Activated naive CD4-positive, alpha-beta T cell treated with anti-CD3 and anti-CD28 coated beads, Interleukin-2, amount 10 ng/mL, durations not matched to agents 7 days and 5 days (primary cell): ENCODE measurements around the gene PRPF6.

Experiments used
- CTCF ChIA-PET: fragments of 350-600 bp; sonication (Branson Sonifier 250); formaldehyde crosslinking; loops from one replicate; lab custom pipeline; 2021; ENCODE audit warnings: antibody characterized with exemption; lab: Charles Lee
- DNase-seq: peaks from one replicate; pipeline ENCODE4 v3.0.0-alpha.2; 2020
- H3K27ac Mint-ChIP-seq: one replicate; pipeline ENCODE4 v1.8.0; 2021; ENCODE audit warnings: mild to moderate bottlenecking, moderate library complexity, mixed read lengths
- H3K27me3 Mint-ChIP-seq: one replicate; pipeline ENCODE4 v1.8.0; 2021; ENCODE audit warnings: mild to moderate bottlenecking, mixed read lengths
- H3K36me3 Mint-ChIP-seq: one replicate; pipeline ENCODE4 v1.8.0; 2021; ENCODE audit warnings: mixed read lengths
- H3K4me1 Mint-ChIP-seq: one replicate; pipeline ENCODE4 v1.8.0; 2021; ENCODE audit warnings: mixed read lengths
- H3K4me3 Mint-ChIP-seq: one replicate; pipeline ENCODE4 v1.8.0; 2021; ENCODE audit warnings: mild to moderate bottlenecking, moderate library complexity, mixed read lengths
- H3K9me3 Mint-ChIP-seq: one replicate; pipeline ENCODE4 v1.8.0; 2021; ENCODE audit warnings: mixed read lengths

Gene PRPF6

GRCh38 chr20:64032706-64033624 lies 52.0 kb downstream of the PRPF6 start:
- CTCF ChIA-PET = no interaction called here
- Mint-ChIP-seq H3K4me3 (no peak overlapping the region), H3K27me3 (peaks cover 7% of the 10 kb centered on the region), H3K9me3 (no peaks in the 10 kb centered on the region), H3K4me1 (peaks cover 39% of the 10 kb centered on the region), H3K36me3 (peaks cover 44% of the 10 kb centered on the region), H3K27ac (peak overlapping the region; percentile 11)
- DNase-seq = no peak

GRCh38 chr20:64033981-64034493 lies 53.1 kb downstream of the PRPF6 start:
- CTCF ChIA-PET = interaction anchor here (0.9 kb wide), 1 partner anchor 53 kb away, joined by 6 read pairs; the partner anchor contains the start of gene PRPF6
- no peak for DNase-seq
- H3K4me3 Mint-ChIP-seq = no peak overlapping the region
- H3K27me3 Mint-ChIP-seq = peaks cover 7% of the 10 kb centered on the region
- peaks cover 39% of the 10 kb centered on the region for H3K4me1 Mint-ChIP-seq
- peaks cover 41% of the 10 kb centered on the region for H3K36me3 Mint-ChIP-seq
- H3K27ac Mint-ChIP-seq = peak overlapping the region; percentile 68
- no peaks in the 10 kb centered on the region for H3K9me3 Mint-ChIP-seq

GRCh38 chr20:64035066-64035932 lies 54.4 kb downstream of the PRPF6 start:
- Mint-ChIP-seq H3K27ac (peak overlapping the region; percentile 92), H3K9me3 (no peaks in the 10 kb centered on the region), H3K4me1 (peaks cover 52% of the 10 kb centered on the region), H3K36me3 (peaks cover 30% of the 10 kb centered on the region), H3K27me3 (peaks cover 15% of the 10 kb centered on the region), H3K4me3 (peak overlapping the region; percentile 35)
- CTCF ChIA-PET = interaction anchor here (2.3 kb wide), 1 partner anchor 55 kb away, joined by 16 read pairs; the partner anchor contains the start of genes PRPF6 and SAMD10
- peak; percentile 41 for DNase-seq

GRCh38 chr20:64035933-64036345 lies 55.0 kb downstream of the PRPF6 start, which contains the start of gene C20orf204:
C20orf204 (plus strand) TSS chr20:64036182; CDS start chr20:64036324, 142 bp downstream.
- peak within 1 kb of the TSS; percentile 35 for H3K4me3 Mint-ChIP-seq
- DNase-seq = no peak
- peaks cover 27% of the 10 kb centered on the region for H3K36me3 Mint-ChIP-seq
- peaks cover 21% of the 10 kb centered on the region for H3K27me3 Mint-ChIP-seq
- CTCF ChIA-PET = interaction anchor here (2.3 kb wide), 1 partner anchor 56 kb away, joined by 16 read pairs; the partner anchor contains the start of genes PRPF6 and SAMD10
- H3K9me3 Mint-ChIP-seq = no peaks in the 10 kb centered on the region
- H3K4me1 Mint-ChIP-seq = peaks cover 58% of the 10 kb centered on the region
- peak within 1 kb of the TSS; percentile 92 for H3K27ac Mint-ChIP-seq

GRCh38 chr20:64036346-64037198 lies 55.6 kb downstream of the PRPF6 start:
- peaks cover 26% of the 10 kb centered on the region for H3K36me3 Mint-ChIP-seq
- H3K27me3 Mint-ChIP-seq = peaks cover 27% of the 10 kb centered on the region
- no peak overlapping the region for H3K4me3 Mint-ChIP-seq
- peaks cover 63% of the 10 kb centered on the region for H3K4me1 Mint-ChIP-seq
- peak overlapping the region; percentile 69 for H3K27ac Mint-ChIP-seq
- DNase-seq = no peak
- no peaks in the 10 kb centered on the region for H3K9me3 Mint-ChIP-seq
- CTCF ChIA-PET = interaction anchor here (0.8 to 3.7 kb wide), 4 partner anchors 9 to 84 kb away, joined by 3 to 24 read pairs (median 10); partner anchors contain the start of genes PRPF6 and SAMD10

- H3K36me3 Mint-ChIP-seq = peaks cover 22% of the 10 kb centered on the region
- H3K27ac Mint-ChIP-seq = peak overlapping the region; percentile 60
- H3K9me3 Mint-ChIP-seq = no peaks in the 10 kb centered on the region
- peaks cover 33% of the 10 kb centered on the region for H3K27me3 Mint-ChIP-seq
- CTCF ChIA-PET = interaction anchor here (0.8 to 3.7 kb wide), 6 partner anchors 10 to 83 kb away, joined by 3 to 24 read pairs (median 10); partner anchors contain the start of genes PRPF6 and SAMD10
- no peak for DNase-seq
- no peak overlapping the region for H3K4me3 Mint-ChIP-seq
- H3K4me1 Mint-ChIP-seq = peaks cover 67% of the 10 kb centered on the region
Observed at GRCh38 chr20:64037199-64037497, 56.2 kb downstream of the PRPF6 start.

- no peaks in the 10 kb centered on the region for H3K9me3 Mint-ChIP-seq
- H3K4me3 Mint-ChIP-seq = peak overlapping the region; percentile 67
- CTCF ChIA-PET = interaction anchor here (0.8 to 4.9 kb wide), 23 partner anchors 9 to 500 kb away, joined by 3 to 89 read pairs (median 6); partner anchors contain the start of genes PRPF6, PTK6, SAMD10 and SOX18
- H3K27ac Mint-ChIP-seq = peak overlapping the region; percentile 62
- peaks cover 18% of the 10 kb centered on the region for H3K36me3 Mint-ChIP-seq
- H3K4me1 Mint-ChIP-seq = peaks cover 68% of the 10 kb centered on the region
- H3K27me3 Mint-ChIP-seq = peaks cover 35% of the 10 kb centered on the region
- DNase-seq = no peak
Observed at GRCh38 chr20:64037498-64038213, 56.7 kb downstream of the PRPF6 start.

GRCh38 chr20:64038224-64038564 lies 57.3 kb downstream of the PRPF6 start:
- Mint-ChIP-seq H3K4me3 (peak overlapping the region; percentile 67), H3K9me3 (no peaks in the 10 kb centered on the region), H3K27me3 (peaks cover 39% of the 10 kb centered on the region), H3K4me1 (peaks cover 68% of the 10 kb centered on the region), H3K36me3 (peaks cover 18% of the 10 kb centered on the region), H3K27ac (no peak overlapping the region)
- CTCF ChIA-PET = interaction anchor here (0.9 to 4.9 kb wide), 28 partner anchors 9 to 535 kb away, joined by 3 to 89 read pairs (median 5); partner anchors contain the start of genes PCMTD2, PRPF6, PTK6 and SAMD10
- DNase-seq = no peak

- peak; percentile 86 for DNase-seq
- Mint-ChIP-seq H3K9me3 (no peaks in the 10 kb centered on the region), H3K4me1 (peaks cover 70% of the 10 kb centered on the region), H3K36me3 (peaks cover 16% of the 10 kb centered on the region), H3K4me3 (peak overlapping the region; percentile 67), H3K27me3 (peaks cover 40% of the 10 kb centered on the region), H3K27ac (peak overlapping the region; percentile 71)
- CTCF ChIA-PET = interaction anchor here (0.9 to 4.9 kb wide), 34 partner anchors 8 to 536 kb away, joined by 3 to 89 read pairs (median 5); partner anchors contain the start of genes PCMTD2, PRPF6, PTK6 and SAMD10
Observed at GRCh38 chr20:64038565-64039292, 57.8 kb downstream of the PRPF6 start.

- CTCF ChIA-PET = interaction anchor here (0.8 to 4.9 kb wide), 25 partner anchors 10 to 536 kb away, joined by 3 to 89 read pairs (median 6); partner anchors contain the start of genes PRPF6, PTK6, SAMD10 and SOX18
- H3K4me3 Mint-ChIP-seq = peak overlapping the region; percentile 67
- peaks cover 69% of the 10 kb centered on the region for H3K4me1 Mint-ChIP-seq
- no peak for DNase-seq
- H3K36me3 Mint-ChIP-seq = peaks cover 10% of the 10 kb centered on the region
- H3K27me3 Mint-ChIP-seq = peaks cover 43% of the 10 kb centered on the region
- peak overlapping the region; percentile 45 for H3K27ac Mint-ChIP-seq
- H3K9me3 Mint-ChIP-seq = no peaks in the 10 kb centered on the region
Observed at GRCh38 chr20:64039293-64040160, 58.6 kb downstream of the PRPF6 start.
